ENCODE measurements around the gene SEMA4D. TPM values are rescaled to one million over a fixed set of nuclear protein-coding genes. Genes with fewer than 3 reads are reported as not detected.

SEMA4D gene
- total RNA-seq, 2 donors from 2014 or later, result 169 to 237 TPM

DNA sequence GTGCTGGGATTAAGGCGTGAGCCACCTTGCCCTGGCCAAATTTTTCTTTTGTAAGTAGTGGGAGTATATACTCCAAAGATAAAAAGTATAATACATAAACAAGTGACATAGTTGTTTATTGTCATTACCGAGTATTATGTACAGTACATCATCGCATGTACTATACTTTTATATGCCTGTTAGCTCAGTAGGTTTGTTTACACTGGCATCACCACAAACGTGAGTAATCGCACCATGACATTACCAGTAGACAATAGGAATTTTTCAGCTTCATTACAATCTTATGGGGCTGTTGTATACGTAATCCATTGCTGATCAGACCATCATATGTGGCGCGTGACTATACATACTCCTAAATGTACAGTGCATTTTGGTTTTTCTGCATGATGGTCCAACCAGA is 169.8 kb downstream of the SEMA4D start:
- no peak for DNase-seq (ENCODE audit: low spot score)
- Mint-ChIP-seq H3K27me3 (no peaks in the 10 kb centered on the region), H3K27ac (no peak overlapping the region), H3K4me3 (no peak overlapping the region), H3K4me1 (ENCODE audit: low read depth in 2 of 2) (peaks cover 8 to 16% of the 10 kb centered on the region in 2 donors), H3K9me3 (no peaks in the 10 kb centered on the region), H3K36me3 (peaks cover 9% of the 10 kb centered on the region)
- ATAC-seq, result no peak

- Mint-ChIP-seq H3K27ac (no peak overlapping the region), H3K4me1 (ENCODE audit: low read depth in 2 of 2) (peaks cover 10 to 28% of the 10 kb centered on the region in 2 donors), H3K4me3 (no peak overlapping the region), H3K9me3 (no peaks in the 10 kb centered on the region), H3K27me3 (no peaks in the 10 kb centered on the region), H3K36me3 (peaks cover 9% of the 10 kb centered on the region)
- DNase-seq (ENCODE audit: low spot score) (no peak), ATAC-seq (no peak)
These were observed 172.2 kb downstream of the SEMA4D start for GRCh38 chr9:89325733-89326132.

DNA sequence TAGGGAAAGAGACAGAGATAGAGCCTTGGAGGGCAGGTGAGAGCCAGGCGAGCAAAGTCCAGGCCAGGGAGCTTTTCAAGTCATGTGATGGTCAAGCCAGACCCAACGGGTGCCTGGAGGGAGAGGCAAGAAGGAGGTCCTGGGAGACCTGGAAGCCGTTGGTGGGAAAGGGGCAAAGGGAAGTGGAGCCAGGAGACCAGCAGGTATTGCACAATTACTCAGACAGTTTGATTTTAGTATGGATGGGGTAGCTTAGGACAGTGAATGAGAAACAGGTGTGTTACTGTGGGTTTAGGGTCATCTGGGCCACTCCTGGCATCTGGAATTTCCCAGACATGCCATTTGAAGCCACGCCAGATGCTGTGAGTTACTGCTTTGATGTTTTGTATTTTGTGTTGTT is 174.5 kb downstream of the SEMA4D start:
- Mint-ChIP-seq H3K27me3 (no peaks in the 10 kb centered on the region), H3K27ac (peak overlapping the region; percentile 0 to 1), H3K36me3 (no peaks in the 10 kb centered on the region), H3K9me3 (no peaks in the 10 kb centered on the region), H3K4me1 (ENCODE audit: low read depth in 2 of 2) (peaks cover 17 to 39% of the 10 kb centered on the region in 2 donors), H3K4me3 (no peak overlapping the region)
- ATAC-seq, result no peak
- DNase-seq (ENCODE audit: low spot score), result no peak

DNA sequence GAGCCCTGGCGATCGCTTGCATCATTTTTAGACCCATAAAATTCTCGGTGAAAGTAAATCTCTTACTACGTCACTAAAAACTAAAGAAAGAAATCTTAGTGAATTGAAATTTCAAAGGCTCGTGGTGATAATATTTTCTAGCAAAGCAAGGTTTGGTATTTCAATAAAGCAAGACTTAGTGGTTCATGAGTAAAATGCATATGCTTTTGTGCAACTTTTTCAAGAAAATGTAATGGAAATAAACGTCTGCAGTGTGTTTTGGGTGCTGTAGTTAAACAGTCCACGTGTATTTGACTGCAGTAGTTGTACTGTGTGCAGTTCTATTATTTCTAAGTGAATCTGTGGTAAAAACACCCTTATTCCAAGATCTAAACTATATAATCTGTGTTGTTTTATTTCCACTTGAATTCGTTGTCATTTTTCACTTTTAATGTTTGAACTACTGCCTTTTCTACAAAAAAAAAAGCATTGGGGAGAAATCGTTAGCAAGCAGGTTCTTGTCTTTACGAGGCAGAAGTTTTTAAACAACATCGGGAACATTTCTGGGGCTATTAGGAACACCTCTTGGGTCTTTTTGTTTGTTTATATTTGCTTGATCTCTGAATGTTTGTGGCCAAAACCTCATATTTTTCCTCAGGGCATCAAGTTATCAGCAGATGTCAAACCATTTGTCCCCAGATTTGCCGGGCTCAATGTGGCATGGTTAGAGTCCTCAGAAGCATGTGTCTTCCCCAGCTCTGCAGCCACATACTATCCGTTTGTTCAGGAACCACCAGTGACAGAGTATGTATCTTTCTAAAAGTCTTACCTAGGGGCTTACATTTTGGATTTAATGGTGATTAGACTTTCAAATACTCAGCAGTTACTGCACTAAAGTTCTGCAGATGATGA is 178.7 kb downstream of the SEMA4D start:
- Mint-ChIP-seq H3K36me3 (peaks cover 17% of the 10 kb centered on the region), H3K27ac (peak overlapping the region; percentile 90 to 97), H3K4me3 (peak overlapping the region; percentile 83), H3K27me3 (no peaks in the 10 kb centered on the region), H3K4me1 (ENCODE audit: low read depth in 2 of 2) (peaks cover 31 to 64% of the 10 kb centered on the region in 2 donors), H3K9me3 (no peaks in the 10 kb centered on the region)
- no peak for ATAC-seq
- no peak for DNase-seq (ENCODE audit: low spot score)

- peaks cover 17% of the 10 kb centered on the region for H3K36me3 Mint-ChIP-seq
- H3K27me3 Mint-ChIP-seq, result no peaks in the 10 kb centered on the region
- ATAC-seq, result peak; percentile 98
- no peaks in the 10 kb centered on the region for H3K9me3 Mint-ChIP-seq
- peaks cover 33 to 64% of the 10 kb centered on the region in 2 donors for H3K4me1 Mint-ChIP-seq (ENCODE audit: low read depth in 2 of 2)
- DNase-seq (ENCODE audit: low spot score), result peak; percentile 98
- H3K4me3 Mint-ChIP-seq, result peak within 1 kb of the TSS; percentile 90
- H3K27ac Mint-ChIP-seq, result peak within 1 kb of the TSS; percentile 90 to 97
These were observed 179.5 kb downstream of the SEMA4D start, which contains the start of gene SECISBP2 for GRCh38 chr9:89318123-89319014. SECISBP2 (plus strand) TSS chr9:89318500; CDS start chr9:89318577, 77 bp downstream.

GRCh38 chr9:89317282-89317681 is 180.6 kb downstream of the SEMA4D start:
- Mint-ChIP-seq H3K36me3 (peaks cover 22% of the 10 kb centered on the region), H3K4me1 (ENCODE audit: low read depth in 2 of 2) (peaks cover 26 to 62% of the 10 kb centered on the region in 2 donors), H3K27me3 (no peaks in the 10 kb centered on the region), H3K9me3 (no peaks in the 10 kb centered on the region), H3K4me3 (peak overlapping the region; percentile 90), H3K27ac (peak overlapping the region; percentile 90 to 97)
- ATAC-seq (no peak), DNase-seq (ENCODE audit: low spot score) (no peak)

DNA sequence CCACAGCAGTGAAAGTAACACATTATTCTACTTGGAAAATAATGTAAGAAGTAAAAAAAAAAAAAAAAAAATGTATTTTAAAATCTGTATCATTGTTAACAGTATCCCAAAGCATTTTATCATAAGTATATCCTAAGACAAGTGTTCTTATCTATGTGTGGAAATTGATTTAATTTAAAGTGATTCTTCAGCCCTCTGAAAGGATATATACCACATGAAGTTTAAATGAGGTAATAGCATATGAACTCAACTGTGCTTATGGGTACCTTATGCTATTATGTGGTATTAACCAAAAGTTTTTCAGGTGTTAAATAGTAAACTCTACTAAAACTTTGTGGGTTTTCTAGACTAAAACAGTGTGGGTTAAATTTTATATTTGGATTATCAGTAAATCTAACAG is 182.4 kb downstream of the SEMA4D start:
- no peaks in the 10 kb centered on the region for H3K9me3 Mint-ChIP-seq
- H3K27me3 Mint-ChIP-seq, result no peaks in the 10 kb centered on the region
- peaks cover 33 to 71% of the 10 kb centered on the region in 2 donors for H3K4me1 Mint-ChIP-seq (ENCODE audit: low read depth in 2 of 2)
- DNase-seq (ENCODE audit: low spot score) (no peak), ATAC-seq (no peak)
- no peak overlapping the region for H3K4me3 Mint-ChIP-seq
- H3K27ac Mint-ChIP-seq, result peak overlapping the region in 1 of 2 donors; percentile 10
- peaks cover 22% of the 10 kb centered on the region for H3K36me3 Mint-ChIP-seq

GRCh38 chr9:89314955-89315354 is 183.0 kb downstream of the SEMA4D start:
- H3K4me1 Mint-ChIP-seq (ENCODE audit: low read depth in 2 of 2), result peaks cover 33 to 72% of the 10 kb centered on the region in 2 donors
- H3K9me3 Mint-ChIP-seq, result no peaks in the 10 kb centered on the region
- peak overlapping the region; percentile 10 to 50 for H3K27ac Mint-ChIP-seq
- DNase-seq (ENCODE audit: low spot score) (no peak), ATAC-seq (no peak)
- H3K4me3 Mint-ChIP-seq, result peak overlapping the region; percentile 95
- no peaks in the 10 kb centered on the region for H3K27me3 Mint-ChIP-seq
- H3K36me3 Mint-ChIP-seq, result peaks cover 22% of the 10 kb centered on the region

- H3K27ac Mint-ChIP-seq, result peak overlapping the region in 1 of 2 donors; percentile 50
- no peaks in the 10 kb centered on the region for H3K27me3 Mint-ChIP-seq
- no peaks in the 10 kb centered on the region for H3K9me3 Mint-ChIP-seq
- DNase-seq (ENCODE audit: low spot score), result no peak
- peaks cover 28 to 61% of the 10 kb centered on the region in 2 donors for H3K4me1 Mint-ChIP-seq (ENCODE audit: low read depth in 2 of 2)
- H3K4me3 Mint-ChIP-seq, result peak overlapping the region; percentile 95
- no peak for ATAC-seq
- H3K36me3 Mint-ChIP-seq, result peaks cover 22% of the 10 kb centered on the region
These were observed 184.1 kb downstream of the SEMA4D start for GRCh38 chr9:89313842-89314241.

DNA sequence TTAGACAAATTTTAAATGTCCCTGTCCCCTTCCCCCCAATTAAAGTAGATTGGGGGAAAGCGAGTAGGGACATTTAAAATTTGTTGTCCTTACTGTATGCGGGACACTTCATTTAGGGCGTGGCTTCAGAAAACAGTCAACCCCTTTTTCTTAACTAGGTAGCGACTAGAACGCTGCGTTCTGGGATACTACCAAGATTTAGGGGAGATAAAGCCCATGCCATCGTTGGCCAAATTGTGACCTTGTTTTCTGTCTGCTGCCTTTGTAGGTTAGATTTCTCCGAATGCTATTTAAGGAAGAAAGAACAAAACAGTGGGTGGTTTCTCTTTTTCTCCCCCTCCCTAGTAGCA is 185.7 kb downstream of the SEMA4D start:
- H3K27ac Mint-ChIP-seq, result peak overlapping the region; percentile 98 to 99
- ATAC-seq (no peak), DNase-seq (ENCODE audit: low spot score) (no peak)
- H3K9me3 Mint-ChIP-seq, result no peaks in the 10 kb centered on the region
- no peaks in the 10 kb centered on the region for H3K27me3 Mint-ChIP-seq
- H3K4me1 Mint-ChIP-seq (ENCODE audit: low read depth in 2 of 2), result peaks cover 18 to 50% of the 10 kb centered on the region in 2 donors
- peak overlapping the region; percentile 95 for H3K4me3 Mint-ChIP-seq
- peaks cover 11% of the 10 kb centered on the region for H3K36me3 Mint-ChIP-seq

GRCh38 chr9:89311346-89312221 is 186.3 kb downstream of the SEMA4D start:
- peaks cover 18 to 44% of the 10 kb centered on the region in 2 donors for H3K4me1 Mint-ChIP-seq (ENCODE audit: low read depth in 2 of 2)
- ATAC-seq, result peak in 1 of 2 donors; percentile 40
- DNase-seq (ENCODE audit: low spot score), result no peak

More at GRCh38 chr9:89311346-89312221, 186.3 kb downstream of the SEMA4D start:
- H3K27me3 Mint-ChIP-seq, result no peaks in the 10 kb centered on the region
- peak overlapping the region; percentile 95 for H3K4me3 Mint-ChIP-seq
- peaks cover 8% of the 10 kb centered on the region for H3K36me3 Mint-ChIP-seq
- H3K27ac Mint-ChIP-seq, result peak overlapping the region; percentile 98 to 99
- no peaks in the 10 kb centered on the region for H3K9me3 Mint-ChIP-seq

All from natural killer cell treated with Interleukin-12 subunit alpha and Interleukin-12 subunit beta and Interleukin-15 and Interleukin-18, amount 100 ng/mL, for 72 hours (primary cell).